HL-60/S4 (cell line): ENCODE data around the gene ITPR1.

Experiments used
- in situ Hi-C: fragments of 300-500 bp; cut with MboI; formaldehyde crosslinking; loops from 2 replicates; pipeline ENCODE4 v1.14.3; 2022; ENCODE audit warnings: low sequenced_read_pairs

The ITPR1 gene

DNA sequence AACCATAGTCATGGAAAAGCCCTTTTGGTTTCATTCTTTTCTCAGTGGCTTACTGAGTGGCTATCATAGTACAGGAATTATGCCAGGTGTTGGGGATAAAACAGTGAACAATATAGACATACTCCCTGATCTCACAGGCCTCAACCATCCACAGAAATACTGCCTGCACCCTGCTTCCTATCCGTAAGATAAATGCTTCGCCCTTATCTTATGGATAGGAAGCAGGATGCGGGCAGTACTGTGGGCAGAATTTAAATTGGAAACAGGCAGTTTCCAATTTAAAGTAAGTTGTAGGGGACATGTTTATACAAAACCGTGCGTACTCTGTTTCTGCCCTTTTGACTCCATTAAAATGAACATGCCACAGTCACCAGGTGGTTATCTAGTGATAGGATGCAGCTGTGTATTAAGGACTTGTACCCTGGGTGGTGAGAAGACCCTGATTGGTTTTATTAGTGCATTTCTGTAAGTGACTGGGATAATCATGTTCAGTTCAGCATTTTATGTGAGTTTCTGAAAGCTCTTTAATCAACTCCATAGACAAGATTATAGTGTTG lies 344.3 kb downstream of the ITPR1 start:
- in situ Hi-C loops = no loop called here

DNA sequence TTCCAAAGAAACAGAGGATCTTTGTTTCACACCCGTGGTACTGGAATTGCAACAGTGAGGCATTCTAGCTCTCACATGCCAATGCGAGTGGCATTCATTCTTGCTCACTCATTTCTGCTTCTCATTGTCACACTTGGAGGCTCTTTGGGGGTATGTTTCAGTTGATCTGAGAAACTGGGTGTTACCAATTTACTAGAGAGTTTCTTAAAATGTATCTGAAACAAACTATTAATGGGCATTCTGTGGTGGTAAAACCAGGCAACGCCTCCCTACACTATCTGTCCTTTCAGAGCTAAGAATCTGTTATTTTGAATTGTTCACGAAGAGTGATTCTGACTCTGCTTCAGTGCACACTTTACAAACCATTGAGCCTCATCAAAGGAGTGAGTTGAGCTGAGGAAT lies 345.5 kb downstream of the ITPR1 start:
- in situ Hi-C loops = no loop called here

GRCh38 chr3:4839278-4839677 lies 346.1 kb downstream of the ITPR1 start:
- in situ Hi-C loops = no loop called here

GRCh38 chr3:4841225-4841624 lies 348.1 kb downstream of the ITPR1 start:
- in situ Hi-C loops = no loop called here

DNA sequence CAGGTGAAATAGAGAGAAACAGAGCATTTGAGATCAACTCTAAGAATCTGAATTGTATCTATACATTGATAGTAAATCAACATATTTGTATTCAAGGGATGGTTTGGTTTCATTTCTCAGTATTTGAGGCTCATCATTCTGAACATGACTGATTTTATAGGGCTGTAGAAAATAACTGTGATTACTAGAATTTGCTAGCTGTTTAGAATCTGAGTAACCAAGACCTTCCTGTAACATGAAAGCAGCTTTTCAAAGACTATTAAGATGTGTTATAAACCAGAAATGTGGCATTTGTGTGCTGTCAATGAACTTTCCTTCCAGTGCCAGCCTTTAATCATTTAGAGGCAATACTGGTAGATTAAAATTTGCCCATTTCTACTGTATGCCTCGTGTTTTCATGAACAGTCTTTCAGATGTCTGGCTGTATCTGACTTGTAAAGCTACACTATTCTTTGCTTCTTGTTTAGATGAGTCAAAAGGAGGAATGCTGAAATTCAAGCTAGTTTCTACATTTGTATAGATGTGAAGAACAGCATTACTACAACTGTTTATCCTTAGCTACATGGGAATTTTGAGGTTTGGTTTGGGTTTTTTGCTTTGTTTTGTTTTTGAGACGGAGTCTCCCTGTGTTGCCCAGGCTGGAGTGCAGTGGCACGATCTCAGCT lies 348.8 kb downstream of the ITPR1 start:
- in situ Hi-C loops = no loop called here

DNA sequence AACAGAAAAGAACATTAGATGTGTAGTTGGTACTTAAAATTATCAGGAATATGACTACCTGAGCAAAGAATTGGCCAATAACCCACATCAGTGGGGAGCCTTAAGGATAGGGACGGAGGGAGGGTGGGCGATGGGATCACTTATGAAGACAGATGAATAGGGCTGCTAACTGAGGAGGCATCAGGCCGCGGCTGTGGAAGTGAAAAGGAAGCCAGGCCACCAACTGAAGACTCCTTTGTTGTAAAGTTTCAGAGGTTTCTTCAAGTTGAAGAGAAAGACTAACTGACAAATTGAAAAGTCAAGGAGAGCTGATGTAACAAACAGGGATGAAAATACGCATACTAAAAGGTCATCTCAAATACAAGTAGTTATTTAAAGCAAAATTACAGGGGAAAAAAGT lies 350.5 kb downstream of the ITPR1 start:
- in situ Hi-C loops = no loop called here

GRCh38 chr3:4845882-4846281 lies 352.7 kb downstream of the ITPR1 start:
- in situ Hi-C loops = no loop called here

- in situ Hi-C loops = no loop called here
Observed at GRCh38 chr3:4846543-4846942, 353.4 kb downstream of the ITPR1 start.

- in situ Hi-C loops = no loop called here
Observed at GRCh38 chr3:4848176-4848825, 355.2 kb downstream of the ITPR1 start.

DNA sequence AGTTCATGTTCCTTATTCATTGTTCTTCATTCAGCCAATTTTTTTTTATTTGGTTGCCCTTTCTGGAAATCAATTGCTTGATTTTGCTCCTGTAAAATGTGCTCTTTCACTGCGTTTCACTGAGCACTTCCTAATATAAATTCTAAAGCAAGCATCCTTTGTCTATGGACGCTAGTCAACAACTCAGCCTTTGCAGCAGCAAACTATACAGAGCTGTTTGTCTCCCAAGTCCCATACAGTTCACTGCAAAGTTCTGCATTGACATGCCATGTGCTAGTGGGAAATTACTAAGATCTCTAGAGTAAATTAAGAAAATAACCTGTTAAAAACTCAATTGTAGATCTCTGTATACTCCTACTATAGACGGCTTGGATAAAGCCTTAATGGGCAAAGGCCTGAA lies 356.0 kb downstream of the ITPR1 start:
- in situ Hi-C loops = no loop called here

GRCh38 chr3:4849739-4850138 lies 356.6 kb downstream of the ITPR1 start:
- in situ Hi-C loops = no loop called here

DNA sequence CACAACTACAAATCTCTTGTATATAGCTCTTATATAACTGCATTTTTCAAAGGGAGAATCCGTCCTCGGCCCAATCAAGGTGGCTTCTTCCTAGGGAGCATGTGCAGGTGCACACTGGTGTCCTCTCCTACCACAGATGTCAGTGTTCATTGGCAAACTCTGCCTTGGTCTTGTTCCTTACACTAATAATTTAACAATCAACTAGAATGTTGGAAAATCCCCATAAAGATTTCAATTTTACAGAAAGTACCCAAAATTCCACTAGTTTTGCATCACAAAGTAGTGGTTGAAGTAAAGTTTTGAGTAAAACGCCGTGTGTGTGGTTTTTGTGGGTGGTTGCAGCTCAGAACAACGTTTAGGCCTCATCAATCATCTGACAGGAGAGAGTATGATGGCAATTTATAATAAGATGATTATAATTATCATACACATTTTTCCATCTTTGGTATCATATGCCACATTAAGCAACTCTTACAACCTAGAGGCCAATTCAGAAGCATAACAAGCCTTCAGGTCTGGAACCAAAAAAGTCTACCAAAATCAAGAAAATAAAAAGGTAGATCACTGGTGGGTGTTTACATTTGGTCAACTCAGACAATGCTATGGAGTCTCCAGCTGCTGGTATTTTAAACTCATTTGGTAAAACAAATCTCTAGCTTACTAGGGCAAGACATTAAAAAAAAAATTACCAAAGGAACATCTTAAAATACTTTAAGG lies 357.2 kb downstream of the ITPR1 start:
- in situ Hi-C loops = no loop called here

- in situ Hi-C loops = no loop called here
Observed at GRCh38 chr3:4850928-4851265, 357.7 kb downstream of the ITPR1 start.

DNA sequence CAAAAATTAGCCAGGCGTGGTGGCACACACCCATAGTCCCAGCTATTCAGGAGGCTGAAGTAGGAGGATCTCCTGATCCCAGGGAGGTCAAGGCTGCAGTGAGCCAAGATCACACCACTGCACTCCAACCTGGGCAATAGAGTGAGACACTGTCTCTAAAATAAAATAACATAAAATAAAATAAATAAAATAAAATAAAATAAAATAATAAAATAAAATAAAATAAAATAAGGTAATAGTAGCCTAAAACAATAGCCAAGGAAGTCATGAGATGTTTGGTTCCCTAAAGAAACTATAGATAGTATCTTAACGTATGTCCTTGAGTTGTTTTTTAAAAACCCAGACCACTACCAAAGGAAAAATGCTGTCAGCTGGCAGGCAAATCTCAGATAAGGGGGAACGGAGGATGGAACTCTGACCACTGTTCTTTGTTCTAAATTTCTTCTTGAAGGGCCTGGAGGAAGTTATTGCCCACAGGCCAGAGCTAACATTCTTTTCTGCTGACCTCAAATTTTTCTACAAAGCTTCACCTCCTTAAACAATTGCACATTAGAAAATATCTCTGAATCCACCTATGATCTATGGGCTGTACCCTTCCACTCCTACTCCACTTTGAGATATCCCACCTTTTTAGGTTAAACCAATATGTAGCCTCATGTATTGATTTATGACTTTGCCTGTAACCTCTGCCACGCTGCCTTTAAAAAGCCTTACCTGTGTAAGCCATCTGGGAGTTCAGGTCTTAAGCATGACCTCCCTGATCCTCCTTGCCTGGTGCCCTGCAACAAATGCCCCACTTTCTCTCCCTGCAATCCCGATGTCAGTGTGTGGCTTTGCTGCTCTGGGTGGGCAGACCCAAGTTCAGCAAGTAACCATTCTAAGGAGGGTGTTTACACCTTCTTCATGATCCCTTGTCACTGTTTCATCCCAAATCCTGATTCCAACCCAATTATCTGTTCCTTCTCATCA lies 359.9 kb downstream of the ITPR1 start:
- in situ Hi-C loops = no loop called here

DNA sequence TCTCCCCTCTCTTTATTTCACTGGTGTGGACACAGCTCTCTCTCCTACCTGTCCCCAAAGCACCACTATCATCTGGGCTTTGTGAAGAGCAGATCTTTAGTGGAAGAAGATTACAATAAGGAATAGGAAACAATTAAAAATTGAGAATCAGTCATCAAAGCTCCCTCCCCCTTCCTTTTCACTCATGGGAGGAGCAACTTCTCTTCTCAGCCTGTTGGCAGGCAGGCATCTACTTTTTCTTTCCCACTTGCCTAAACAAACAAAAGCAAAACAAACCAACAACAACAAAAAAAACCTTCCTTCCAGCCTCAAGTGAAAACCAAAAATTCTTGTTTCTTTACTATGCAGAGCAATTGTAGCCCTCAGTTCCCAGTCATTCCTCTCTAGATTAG lies 360.6 kb downstream of the ITPR1 start:
- in situ Hi-C loops = no loop called here

DNA sequence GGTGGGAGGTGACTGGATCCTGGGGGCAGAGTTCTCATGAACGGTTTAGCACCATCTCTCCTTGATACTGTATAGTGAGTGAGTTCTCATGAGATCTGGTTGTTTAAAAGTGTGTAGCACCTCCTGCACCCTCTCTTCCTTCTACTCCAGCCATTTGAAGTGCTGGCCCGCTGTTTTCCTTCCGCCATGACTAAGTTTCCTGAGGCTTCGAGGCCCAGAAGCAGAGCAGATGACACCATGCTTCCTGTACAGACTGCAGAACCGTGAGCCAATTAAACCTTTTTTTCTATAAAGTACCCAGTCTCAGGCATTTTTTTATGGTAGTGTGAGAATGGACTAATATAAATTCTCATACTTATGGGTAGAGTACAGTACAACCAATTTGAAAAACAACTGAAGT lies 362.5 kb downstream of the ITPR1 start:
- in situ Hi-C loops = no loop called here

- in situ Hi-C loops = no loop called here
Observed at GRCh38 chr3:4856136-4856535, 363.0 kb downstream of the ITPR1 start.

DNA sequence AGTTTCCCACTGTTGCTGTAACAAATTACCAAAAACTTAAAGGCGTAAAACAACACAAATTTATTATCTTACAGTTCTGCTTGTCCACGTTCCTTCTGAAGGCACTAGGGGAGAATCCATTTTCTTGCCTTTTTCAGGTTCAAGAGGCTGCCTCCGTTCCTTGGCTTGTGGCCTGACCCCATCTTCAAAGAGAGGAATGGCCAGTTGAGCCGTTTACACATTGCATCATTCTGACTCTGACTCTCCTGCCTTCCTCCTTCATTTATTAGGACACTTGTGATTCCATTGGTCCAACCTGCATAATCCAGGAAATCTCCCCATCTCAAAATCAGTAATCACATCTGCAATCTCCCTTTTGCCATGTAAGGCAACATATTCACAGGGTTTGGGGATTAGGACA lies 363.4 kb downstream of the ITPR1 start:
- in situ Hi-C loops = no loop called here

GRCh38 chr3:4856986-4857385 lies 363.8 kb downstream of the ITPR1 start:
- in situ Hi-C loops = no loop called here

DNA sequence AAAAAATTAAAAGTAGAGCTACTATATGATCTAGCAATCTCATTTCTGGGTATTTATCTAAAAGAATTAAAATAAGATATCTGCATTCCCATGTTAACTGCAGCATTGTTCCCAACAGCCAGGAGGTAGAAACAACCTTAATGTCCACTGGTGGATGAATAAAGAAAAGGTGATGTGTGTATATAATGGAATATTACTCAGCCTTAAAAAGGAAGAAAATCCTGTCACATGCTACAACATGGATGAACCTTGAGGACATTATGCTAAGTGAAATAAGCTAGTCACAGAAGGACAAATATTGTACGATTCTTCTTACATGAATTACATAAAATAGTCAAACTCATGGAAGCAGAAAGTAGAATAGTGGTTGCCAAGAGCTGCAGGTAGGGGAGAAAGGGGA lies 366.6 kb downstream of the ITPR1 start:
- in situ Hi-C loops = no loop called here

DNA sequence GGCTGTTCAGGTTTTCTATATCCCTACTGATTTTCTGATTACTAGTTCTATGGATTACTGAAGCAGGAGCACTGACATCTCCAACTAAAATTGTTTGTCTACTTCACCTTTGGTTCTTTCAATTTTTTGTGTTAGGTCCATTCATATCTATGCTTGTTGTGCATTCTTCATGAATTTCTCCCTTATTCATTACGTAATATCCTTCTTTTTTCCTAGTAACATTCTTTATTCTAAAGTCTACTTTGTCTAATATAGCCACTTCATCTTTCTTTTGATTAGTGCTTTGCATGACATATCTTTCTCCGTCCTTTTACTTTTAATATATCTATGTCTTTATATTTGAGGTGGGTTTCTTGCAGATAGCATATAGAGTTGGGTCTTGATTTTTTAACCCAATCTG lies 369.8 kb downstream of the ITPR1 start:
- in situ Hi-C loops = no loop called here
